H1 (cell line): ENCODE data around the gene SLC48A1. TPM values are rescaled to one million over a fixed set of nuclear protein-coding genes. Genes with fewer than 3 reads are reported as not detected.
A peak's percentile ranks its signal among the peaks of the same experiment; 100 is the strongest.

Experiments used
- CTCF ChIA-PET: fragments of 300-600 bp; sonication (Branson Sonifier 250); formaldehyde crosslinking; loops from one replicate; lab custom pipeline; 2021; ENCODE audit not compliant: partially characterized antibody; lab: Charles Lee
- POLR2A ChIA-PET: fragments of 300-600 bp; sonication (Branson Sonifier 250); formaldehyde crosslinking; loops from one replicate; lab custom pipeline; 2021; ENCODE audit warnings: inconsistent platforms; ENCODE audit not compliant: partially characterized antibody; lab: Charles Lee
- DNase-seq, 2 experiments: peaks; one replicate each; pipeline versions ENCODE4 v3.0.0 to v3.0.0-alpha.2; 2010 to 2022; ENCODE audit warnings: low spot score in 2 of 2, low read depth in 1 of 2, mixed read lengths in 1 of 2
- FAIRE-seq: peaks from 2 replicates; lab custom pipeline; 2011; peaks lifted over from hg19 to GRCh38; lab: Jason Lieb, UNC
- H2AFZ ChIP-seq: 2 replicates; pipeline ENCODE4 v1.8.1; 2012; ENCODE audit warnings: low read length, inconsistent platforms
- H2AK5ac ChIP-seq: 2 replicates; pipeline ENCODE4 v1.6.1; 2013; ENCODE audit warnings: low read depth, low read length
- H2BK120ac ChIP-seq: replicated peaks from 2 replicates; pipeline ENCODE3; 2013; ENCODE audit warnings: low read depth, low read length, inconsistent platforms
- H2BK12ac ChIP-seq: 2 replicates; pipeline ENCODE4 v1.6.1; 2013; ENCODE audit warnings: low read depth, low read length
- H2BK15ac ChIP-seq: 2 replicates; pipeline ENCODE4 v1.6.1; 2013; ENCODE audit warnings: low read length
- H2BK20ac ChIP-seq: 2 replicates; pipeline ENCODE4 v1.6.1; 2013; ENCODE audit warnings: low read length
- H2BK5ac ChIP-seq: 2 replicates; pipeline ENCODE4 v1.6.1; 2013; ENCODE audit warnings: low read depth, low read length
- H3K14ac ChIP-seq: 2 replicates; pipeline ENCODE4 v1.6.1; 2013; ENCODE audit warnings: inconsistent platforms; ENCODE audit not compliant: insufficient read length
- H3K18ac ChIP-seq: 2 replicates; pipeline ENCODE4 v1.6.1; 2013; ENCODE audit warnings: low read length; ENCODE audit errors: extremely low read depth
- H3K23ac ChIP-seq: 2 replicates; pipeline ENCODE4 v1.6.1; 2013; ENCODE audit warnings: inconsistent platforms; ENCODE audit not compliant: insufficient read length
- H3K23me2 ChIP-seq: 2 replicates; pipeline ENCODE4 v1.6.1; 2013; ENCODE audit warnings: low read depth, low read length
- H3K27ac ChIP-seq: 2 replicates; pipeline ENCODE4 v1.6.1; 2011; ENCODE audit warnings: low read depth, low read length, inconsistent platforms
- H3K27me3 ChIP-seq, 4 experiments: replicated peaks in 1 of 4; 1 replicate in 1 of 4; 2 replicates in 3 of 4; pipeline versions ENCODE4 v1.6.1 to v1.8.1; 2011 to 2013; ENCODE audit warnings: low read length in 3 of 4, mild to moderate bottlenecking in 3 of 4, inconsistent platforms in 2 of 4, mixed read lengths in 2 of 4, moderate library complexity in 1 of 4; ENCODE audit not compliant: control insufficient read depth in 3 of 4, insufficient read depth in 3 of 4; ENCODE audit errors: extremely low read depth in 1 of 4
- H3K36me3 ChIP-seq, 4 experiments: 2 replicates each; pipeline versions ENCODE4 v1.6.1 to v1.8.1; 2011 to 2013; ENCODE audit warnings: mild to moderate bottlenecking in 4 of 4, low read length in 3 of 4, moderate library complexity in 2 of 4, control low read depth in 1 of 4, inconsistent platforms in 1 of 4; ENCODE audit not compliant: insufficient read depth in 4 of 4, control insufficient read depth in 2 of 4
- H3K4ac ChIP-seq: replicated peaks from 2 replicates; pipeline ENCODE3; 2013; ENCODE audit warnings: low read length, low read depth, mixed read lengths, inconsistent platforms; ENCODE audit not compliant: insufficient read length
- H3K4me1 ChIP-seq, 4 experiments: replicated peaks in 1 of 4; 1 replicate in 1 of 4; 2 replicates in 3 of 4; pipeline versions ENCODE4 v1.6.1 to v1.8.1; 2011 to 2013; ENCODE audit warnings: low read length in 3 of 4, inconsistent platforms in 2 of 4, mixed read lengths in 1 of 4; ENCODE audit not compliant: insufficient read depth in 4 of 4, control insufficient read depth in 3 of 4
- H3K4me2 ChIP-seq, 2 experiments: 2 replicates each; pipeline versions ENCODE4 v1.6.1 to v1.8.1; 2011 to 2013; ENCODE audit warnings: low read depth in 2 of 2, low read length in 2 of 2, control low read depth in 1 of 2, inconsistent platforms in 1 of 2, mild to moderate bottlenecking in 1 of 2; ENCODE audit not compliant: insufficient read depth in 1 of 2
- H3K4me3 ChIP-seq, 4 experiments: fragments of 200-600, 300-600 bp in 1 of 4; sonication (generic), shearing (Covaris generic), sonication (Bioruptor Twin) in 1 of 4; 2 replicates each; pipeline versions ENCODE4 v1.5.1 to v1.8.1; 2011 to 2016; ENCODE audit warnings: low read length in 4 of 4, low read depth in 3 of 4, control low read depth in 2 of 4, inconsistent platforms in 2 of 4, mild to moderate bottlenecking in 2 of 4, mixed read lengths in 1 of 4, moderate library complexity in 1 of 4; ENCODE audit not compliant: insufficient read depth in 2 of 4; ENCODE audit errors: extremely low read depth in 1 of 4
- H3K56ac ChIP-seq: replicated peaks from 2 replicates; pipeline ENCODE3; 2013; ENCODE audit warnings: low read depth, mild to moderate bottlenecking, mixed read lengths, low read length, inconsistent platforms; ENCODE audit not compliant: insufficient read length
- H3K79me1 ChIP-seq: 2 replicates; pipeline ENCODE4 v1.6.1; 2013; ENCODE audit warnings: low read depth, low read length, control low read depth
- H3K79me2 ChIP-seq, 2 experiments: 2 replicates each; pipeline versions ENCODE4 v1.6.1 to v1.8.1; 2012 to 2013; ENCODE audit warnings: low read length in 2 of 2, mild to moderate bottlenecking in 2 of 2, inconsistent platforms in 1 of 2; ENCODE audit not compliant: insufficient read depth in 2 of 2, control insufficient read depth in 1 of 2
- H3K9ac ChIP-seq, 4 experiments: replicated peaks in 1 of 4; 1 replicate in 1 of 4; 2 replicates in 3 of 4; pipeline versions ENCODE4 v1.6.1 to v1.8.1; 2011 to 2013; ENCODE audit warnings: low read depth in 3 of 4, low read length in 3 of 4, control low read depth in 2 of 4, mild to moderate bottlenecking in 2 of 4, moderate library complexity in 2 of 4, inconsistent platforms in 1 of 4; ENCODE audit errors: extremely low read depth in 1 of 4
- H3K9me3 ChIP-seq, 2 experiments: 2 replicates each; pipeline versions ENCODE4 v1.6.1 to v1.8.1; 2012 to 2013; ENCODE audit warnings: mild to moderate bottlenecking in 2 of 2, moderate library complexity in 2 of 2, control low read depth in 1 of 2, inconsistent platforms in 1 of 2, low read depth in 1 of 2, low read length in 1 of 2, mixed read lengths in 1 of 2; ENCODE audit not compliant: insufficient read depth in 2 of 2
- H4K20me1 ChIP-seq, 2 experiments: replicated peaks in 1 of 2; 2 replicates each; pipeline versions ENCODE3 to v1.8.1; 2011 to 2013; ENCODE audit warnings: inconsistent platforms in 2 of 2, low read length in 2 of 2, mild to moderate bottlenecking in 1 of 2; ENCODE audit not compliant: insufficient read depth in 2 of 2, control insufficient read depth in 1 of 2
- H4K5ac ChIP-seq: 2 replicates; pipeline ENCODE4 v1.6.1; 2013; ENCODE audit warnings: low read length, low read depth, mixed read lengths, inconsistent platforms; ENCODE audit not compliant: insufficient read length
- H4K8ac ChIP-seq: 2 replicates; pipeline ENCODE4 v1.8.0; 2013; ENCODE audit warnings: mild to moderate bottlenecking, moderate library complexity, low read length, inconsistent platforms; ENCODE audit not compliant: insufficient read depth; ENCODE audit errors: extremely low read depth
- H4K91ac ChIP-seq: replicated peaks from 2 replicates; pipeline ENCODE3; 2013; ENCODE audit warnings: low read length, mixed read lengths, inconsistent platforms; ENCODE audit not compliant: insufficient read length
- CREB1 ChIP-seq: IDR thresholded peaks from 2 replicates; pipeline ENCODE4 v1.6.1; 2012; ENCODE audit warnings: inconsistent platforms
- CTBP2 ChIP-seq: IDR thresholded peaks from 2 replicates; pipeline ENCODE4 v1.7.0; 2011; ENCODE audit warnings: borderline replicate concordance, mild to moderate bottlenecking, moderate library complexity, mixed read lengths, low read length; ENCODE audit not compliant: insufficient read depth, insufficient read length
- EGR1 ChIP-seq: IDR thresholded peaks from 2 replicates; pipeline ENCODE4 v1.6.1; 2011; ENCODE audit warnings: low read depth, low read length, borderline replicate concordance
- HDAC2 ChIP-seq, 2 experiments: fragments of 300-600 bp in 1 of 2; sonication (generic) in 1 of 2; IDR thresholded peaks; 2 replicates each; pipeline ENCODE4 v1.6.1; 2011 to 2012; ENCODE audit warnings: low read depth in 2 of 2, low read length in 2 of 2, mild to moderate bottlenecking in 2 of 2, moderate library complexity in 2 of 2, borderline replicate concordance in 1 of 2, inconsistent platforms in 1 of 2
- JUN ChIP-seq: IDR thresholded peaks from 2 replicates; pipeline ENCODE4 v1.6.1; 2011; ENCODE audit warnings: low read depth, mild to moderate bottlenecking, improper control_type of control experiment, low read length
- JUND ChIP-seq: IDR thresholded peaks from 2 replicates; pipeline ENCODE4 v1.6.1; 2011; ENCODE audit warnings: mild to moderate bottlenecking, improper control_type of control experiment, low read length
- KDM1A ChIP-seq: fragments of 200-600, 300-600 bp; sonication (generic); IDR thresholded peaks from 2 replicates; pipeline ENCODE4 v1.7.1; 2016; ENCODE audit warnings: mild to moderate bottlenecking, low read length, borderline replicate concordance
- KDM4A ChIP-seq: IDR thresholded peaks from one replicate; pipeline ENCODE4 v1.7.1; 2012; ENCODE audit warnings: low read depth, mild to moderate bottlenecking, moderate library complexity, low read length, inconsistent platforms; ENCODE audit not compliant: severe bottlenecking
- NANOG ChIP-seq: IDR thresholded peaks from 2 replicates; pipeline ENCODE4 v1.6.1; 2011; ENCODE audit warnings: low read length, low read depth, mild to moderate bottlenecking, inconsistent platforms; ENCODE audit not compliant: insufficient read depth, poor library complexity, severe bottlenecking
- RXRA ChIP-seq: IDR thresholded peaks from 2 replicates; pipeline ENCODE4 v1.6.1; 2011; ENCODE audit warnings: low read depth, mild to moderate bottlenecking, low read length, moderate library complexity; ENCODE audit not compliant: insufficient read depth
- SP4 ChIP-seq: IDR thresholded peaks from 2 replicates; pipeline ENCODE4 v1.6.1; 2012; ENCODE audit warnings: low read length, inconsistent platforms
- TBP ChIP-seq: IDR thresholded peaks from 2 replicates; pipeline ENCODE4 v1.6.1; 2011; ENCODE audit warnings: low read depth, low read length, improper control_type of control experiment
- WGBS, 2 experiments: shearing (Covaris generic) in 1 of 2; methylation state at CpG; one replicate each; pipeline versions ENCODE4 v1.1.6 to v1.1.7; 2013 to 2015; ENCODE audit warnings: low lambda C conversion rate in 2 of 2, mixed read lengths in 2 of 2, inconsistent platforms in 1 of 2, low coverage in 1 of 2, missing lambda C conversion rate in 1 of 2; ENCODE audit not compliant: insufficient replicate concordance in 2 of 2, insufficient coverage in 1 of 2, insufficient read length in 1 of 2; ENCODE audit errors: extremely low coverage in 1 of 2, missing lambda C conversion rate in 1 of 2; 5-methylcytosine and 5-hydroxymethylcytosine counted together
- polyA plus RNA-seq, 7 experiments: library from polyadenylated mRNA; depleted of rRNA in 3 of 7; stranded (reverse) in 5 of 7; unstranded in 2 of 7; fragments of >200 nt in 5 of 7; fragments of 200-250 nt in 2 of 7; gene quantifications; 1 replicate in 5 of 7; 2 replicates in 1 of 7; 4 replicates in 1 of 7; pipeline versions ENCODE4 v1.2.1 to v1.2.3, GENCODE V29; 2011 to 2013; ENCODE audit warnings: missing spikeins in 2 of 7, mixed read lengths in 2 of 7
- total RNA-seq: library from RNA; stranded (reverse); fragmentation: NEBNext Ultra II Directional; extraction: Animal tissue kit (Norgen Biotek cat#: 25700); gene quantifications from 2 replicates; pipeline ENCODE4 v1.2.1, GENCODE V29; 2021
- TF ChIP-seq, protein P1 (sequence below): IDR thresholded peaks from 2 replicates; pipeline ENCODE4 v1.6.1; 2012; ENCODE audit warnings: inconsistent platforms

SLC48A1 gene
- total and polyA plus RNA-seq, 2 of the 8 experiments (the other 6 are each of a cell fraction or from before 2014, with no cell fraction given): 9.5 to 14.1 TPM

DNA sequence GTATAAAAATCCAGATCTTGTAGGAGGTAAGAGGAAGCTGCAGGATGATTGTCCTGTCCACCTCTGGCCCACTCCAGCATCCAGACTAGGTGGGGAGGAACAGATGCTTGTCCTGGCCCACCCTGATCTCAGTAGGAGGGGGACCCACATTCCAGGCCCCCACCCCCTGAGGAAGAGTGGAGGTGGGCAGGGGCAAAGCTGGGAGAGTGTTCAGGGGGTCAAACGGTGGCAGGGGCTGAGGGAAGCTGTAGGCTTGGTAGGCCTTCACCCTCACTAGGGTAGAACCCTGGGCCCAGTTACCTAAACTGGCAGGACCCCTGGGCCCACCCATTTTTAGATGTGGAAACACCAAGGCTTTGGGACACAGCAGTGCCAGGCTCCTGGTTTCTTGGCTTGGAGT, 4.1 kb downstream of the SLC48A1 start:
- Histone ChIP-seq H3K27me3 (peaks cover 0 to 21% (median 11%) of the 10 kb centered on the region in 4 experiments; a peak in 4 of 7 replicates), H4K20me1 (peaks cover 0 to 18% of the 10 kb centered on the region in 2 experiments), H3K23ac (no peak overlapping the region), H2BK12ac (no peak overlapping the region), H3K4me2 (no peak overlapping the region), H3K18ac (no peak overlapping the region), H3K36me3 (no peaks in the 10 kb centered on the region), H3K4me1 (peaks cover 0 to 25% (median 15%) of the 10 kb centered on the region in 4 experiments; a peak in 6 of 7 replicates), H2BK15ac (no peak overlapping the region), H4K5ac (no peak overlapping the region), H3K56ac (no peak overlapping the region), H3K4ac (no peak overlapping the region), H2BK120ac (no peak overlapping the region), H3K79me2 (no peaks in the 10 kb centered on the region), H3K9me3 (no peaks in the 10 kb centered on the region), H2AFZ (no peak overlapping the region), H2AK5ac (no peak overlapping the region), H3K79me1 (no peaks in the 10 kb centered on the region), H2BK20ac (no peak overlapping the region), H3K27ac (no peak overlapping the region), H3K23me2 (peaks cover 4% of the 10 kb centered on the region; the same call in 1 of the 2 replicates), H3K9ac (no peak overlapping the region), H4K91ac (no peak overlapping the region), H2BK5ac (0 out of 2 replicates have a peak overlapping the region, but pooled peaks have one; percentile 35), H3K4me3 (no peak overlapping the region), H3K14ac (no peak overlapping the region), H4K8ac (no peak overlapping the region)
- CTCF ChIA-PET: interaction anchor here (0.6 to 58.8 kb wide), 12 partner anchors 9 to 128 kb away, joined by 3 to 2442 read pairs (median 6); partner anchors contain the start of genes ENDOU, RAPGEF3, RPAP3 and VDR
- POLR2A ChIA-PET: interaction anchor here (0.7 to 4.4 kb wide), 9 partner anchors 10 to 71 kb away, joined by 3 to 22 read pairs (median 4); partner anchors contain the start of gene RPAP3
- FAIRE-seq (no peak), DNase-seq (no peak)
- WGBS, 2 experiments: 87% methylated on average over 1 of the region's 1 CpG; no CpG with 5 or more reads in 1 of the 2 experiments
- TF ChIP-seq KDM4A (no peak), KDM1A (no peak), JUND (no peak), HDAC2 (IDR thresholded peaks at IDR 0.05; ENCODE audit: borderline replicate concordance in 1 of 2, low read depth in 2 of 2, low read length in 2 of 2) (no peak), TBP (no peak), CREB1 (no peak), NANOG (no peak), EGR1 (no peak), JUN (no peak), SP4 (no peak), CTBP2 (no peak), RXRA (no peak)
- TF ChIP-seq, protein P1, sequence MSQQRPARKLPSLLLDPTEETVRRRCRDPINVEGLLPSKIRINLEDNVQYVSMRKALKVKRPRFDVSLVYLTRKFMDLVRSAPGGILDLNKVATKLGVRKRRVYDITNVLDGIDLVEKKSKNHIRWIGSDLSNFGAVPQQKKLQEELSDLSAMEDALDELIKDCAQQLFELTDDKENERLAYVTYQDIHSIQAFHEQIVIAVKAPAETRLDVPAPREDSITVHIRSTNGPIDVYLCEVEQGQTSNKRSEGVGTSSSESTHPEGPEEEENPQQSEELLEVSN: no peak
